ENCODE results near the gene GABRA4.

GABRA4 gene

GRCh38 chr4:46931981-46932380 lies 61.4 kb downstream of the GABRA4 start:
- DNase-seq (ENCODE audit: extremely low read depth in 1 of 2, low read depth in 1 of 2), result no peak

GRCh38 chr4:46930891-46931290 lies 62.5 kb downstream of the GABRA4 start:
- DNase-seq (ENCODE audit: extremely low read depth in 1 of 2, low read depth in 1 of 2), result no peak

GRCh38 chr4:46927201-46927600 lies 66.2 kb downstream of the GABRA4 start:
- DNase-seq (ENCODE audit: extremely low read depth in 1 of 2, low read depth in 1 of 2), result no peak

GRCh38 chr4:46924789-46925529 lies 68.4 kb downstream of the GABRA4 start:
- no peak for DNase-seq (ENCODE audit: extremely low read depth in 1 of 2, low read depth in 1 of 2)

GRCh38 chr4:46922205-46922604 lies 71.2 kb downstream of the GABRA4 start:
- DNase-seq (ENCODE audit: extremely low read depth in 1 of 2, low read depth in 1 of 2), result no peak

GRCh38 chr4:46909078-46909477 lies 84.3 kb downstream of the GABRA4 start, which contains the start of gene COX7B2:
COX7B2 (minus strand) TSS chr4:46909245; CDS start chr4:46735192, 174,053 bp downstream.
- DNase-seq (ENCODE audit: extremely low read depth in 1 of 2, low read depth in 1 of 2), result no peak

GRCh38 chr4:46908148-46908547 lies 85.2 kb downstream of the GABRA4 start:
- no peak for DNase-seq (ENCODE audit: extremely low read depth in 1 of 2, low read depth in 1 of 2)

- DNase-seq (ENCODE audit: extremely low read depth in 1 of 2, low read depth in 1 of 2), result no peak
Measured at GRCh38 chr4:46900082-46900481, 93.3 kb downstream of the GABRA4 start.

- no peak for DNase-seq (ENCODE audit: extremely low read depth in 1 of 2, low read depth in 1 of 2)
Measured at GRCh38 chr4:46894826-46895225, 98.6 kb downstream of the GABRA4 start.

- no peak for DNase-seq (ENCODE audit: extremely low read depth in 1 of 2, low read depth in 1 of 2)
Measured at GRCh38 chr4:46890056-46890455, 103.3 kb downstream of the GABRA4 start.

- DNase-seq (ENCODE audit: extremely low read depth in 1 of 2, low read depth in 1 of 2), result no peak
Measured at GRCh38 chr4:46889410-46889809, 104.0 kb downstream of the GABRA4 start.

- DNase-seq (ENCODE audit: extremely low read depth in 1 of 2, low read depth in 1 of 2), result no peak
Measured at GRCh38 chr4:46886711-46887110, 106.7 kb downstream of the GABRA4 start.

GRCh38 chr4:46878641-46879040 lies 114.7 kb downstream of the GABRA4 start:
- no peak for DNase-seq (ENCODE audit: extremely low read depth in 1 of 2, low read depth in 1 of 2)

GRCh38 chr4:46874811-46875210 lies 118.6 kb downstream of the GABRA4 start:
- DNase-seq (ENCODE audit: extremely low read depth in 1 of 2, low read depth in 1 of 2), result no peak

GRCh38 chr4:46870411-46870810 lies 123.0 kb downstream of the GABRA4 start:
- no peak for DNase-seq (ENCODE audit: extremely low read depth in 1 of 2, low read depth in 1 of 2)
